ENCODE measurements around the gene ADARB2.

DNA sequence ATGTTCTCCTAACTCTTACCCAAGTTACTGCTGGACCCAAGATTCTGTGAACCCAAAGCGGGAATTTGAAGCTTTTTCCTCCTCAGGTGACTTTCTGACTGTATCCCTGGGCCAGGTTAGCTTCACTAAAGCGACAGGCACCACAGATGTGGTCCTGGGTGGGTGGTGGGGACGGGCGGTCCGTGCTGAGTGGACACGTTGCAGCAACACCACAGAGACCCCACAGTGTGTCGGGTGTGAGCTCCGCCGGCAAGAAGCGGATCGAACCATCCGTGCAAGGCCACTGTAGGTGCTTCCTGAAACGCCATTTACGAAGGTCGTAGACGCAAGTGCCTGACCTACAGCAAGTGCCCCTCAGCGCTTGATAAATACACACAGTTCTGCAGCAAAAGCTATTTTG is 325.9 kb downstream of the ADARB2 start:
- TF ChIP-seq, protein P1, sequence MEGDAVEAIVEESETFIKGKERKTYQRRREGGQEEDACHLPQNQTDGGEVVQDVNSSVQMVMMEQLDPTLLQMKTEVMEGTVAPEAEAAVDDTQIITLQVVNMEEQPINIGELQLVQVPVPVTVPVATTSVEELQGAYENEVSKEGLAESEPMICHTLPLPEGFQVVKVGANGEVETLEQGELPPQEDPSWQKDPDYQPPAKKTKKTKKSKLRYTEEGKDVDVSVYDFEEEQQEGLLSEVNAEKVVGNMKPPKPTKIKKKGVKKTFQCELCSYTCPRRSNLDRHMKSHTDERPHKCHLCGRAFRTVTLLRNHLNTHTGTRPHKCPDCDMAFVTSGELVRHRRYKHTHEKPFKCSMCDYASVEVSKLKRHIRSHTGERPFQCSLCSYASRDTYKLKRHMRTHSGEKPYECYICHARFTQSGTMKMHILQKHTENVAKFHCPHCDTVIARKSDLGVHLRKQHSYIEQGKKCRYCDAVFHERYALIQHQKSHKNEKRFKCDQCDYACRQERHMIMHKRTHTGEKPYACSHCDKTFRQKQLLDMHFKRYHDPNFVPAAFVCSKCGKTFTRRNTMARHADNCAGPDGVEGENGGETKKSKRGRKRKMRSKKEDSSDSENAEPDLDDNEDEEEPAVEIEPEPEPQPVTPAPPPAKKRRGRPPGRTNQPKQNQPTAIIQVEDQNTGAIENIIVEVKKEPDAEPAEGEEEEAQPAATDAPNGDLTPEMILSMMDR (IDR thresholded peaks at IDR 0.05), result no peak
- TF ChIP-seq POLR2A (IDR thresholded peaks at IDR 0.05), result no peak
